Coronary artery (tissue), 2 donors: ENCODE data around the gene ANXA7.

Source experiments
- DNase-seq: peaks from one replicate; pipeline ENCODE4 v3.0.0-alpha.2; 2017; ENCODE audit warnings: low spot score
- H3K27ac ChIP-seq, 2 donors: fragments of 200-600 bp; sonication (generic); one replicate each; pipeline ENCODE4 v1.5.1; 2016 to 2019
- H3K4me3 ChIP-seq: fragments of 200-600 bp; sonication (generic); 2 replicates; pipeline ENCODE4 v1.5.1; 2016; ENCODE audit warnings: mild to moderate bottlenecking, moderate library complexity
- TF ChIP-seq, protein P1 (sequence below): fragments of 200-600 bp; sonication (generic); IDR thresholded peaks from one replicate; pipeline ENCODE4 v1.5.1; 2019; ENCODE audit warnings: antibody characterized with exemption

ANXA7 gene

DNA sequence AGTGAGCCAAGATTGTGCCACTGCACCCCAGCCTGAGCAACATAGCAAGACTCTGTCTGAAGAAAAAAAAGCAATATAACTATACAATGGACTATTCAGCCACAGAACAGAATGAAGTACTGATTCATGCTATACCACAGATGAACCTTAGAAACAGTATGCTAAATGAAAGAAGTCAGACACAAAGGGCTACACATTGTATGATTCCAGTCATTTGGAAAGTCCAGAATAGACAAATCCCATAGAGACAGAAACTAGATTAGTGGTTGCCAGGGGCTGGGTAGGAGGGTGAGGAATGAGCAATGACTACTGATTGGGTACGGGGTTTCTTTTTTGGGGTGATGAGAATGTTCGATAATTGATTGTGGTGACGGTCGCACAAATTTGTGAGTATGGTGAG is 45.6 kb downstream of the ANXA7 start:
- DNase-seq, result no peak
- TF ChIP-seq, protein P1, sequence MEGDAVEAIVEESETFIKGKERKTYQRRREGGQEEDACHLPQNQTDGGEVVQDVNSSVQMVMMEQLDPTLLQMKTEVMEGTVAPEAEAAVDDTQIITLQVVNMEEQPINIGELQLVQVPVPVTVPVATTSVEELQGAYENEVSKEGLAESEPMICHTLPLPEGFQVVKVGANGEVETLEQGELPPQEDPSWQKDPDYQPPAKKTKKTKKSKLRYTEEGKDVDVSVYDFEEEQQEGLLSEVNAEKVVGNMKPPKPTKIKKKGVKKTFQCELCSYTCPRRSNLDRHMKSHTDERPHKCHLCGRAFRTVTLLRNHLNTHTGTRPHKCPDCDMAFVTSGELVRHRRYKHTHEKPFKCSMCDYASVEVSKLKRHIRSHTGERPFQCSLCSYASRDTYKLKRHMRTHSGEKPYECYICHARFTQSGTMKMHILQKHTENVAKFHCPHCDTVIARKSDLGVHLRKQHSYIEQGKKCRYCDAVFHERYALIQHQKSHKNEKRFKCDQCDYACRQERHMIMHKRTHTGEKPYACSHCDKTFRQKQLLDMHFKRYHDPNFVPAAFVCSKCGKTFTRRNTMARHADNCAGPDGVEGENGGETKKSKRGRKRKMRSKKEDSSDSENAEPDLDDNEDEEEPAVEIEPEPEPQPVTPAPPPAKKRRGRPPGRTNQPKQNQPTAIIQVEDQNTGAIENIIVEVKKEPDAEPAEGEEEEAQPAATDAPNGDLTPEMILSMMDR, result no peak
- Histone ChIP-seq H3K4me3 (no peak overlapping the region), H3K27ac (no peak overlapping the region)

DNA sequence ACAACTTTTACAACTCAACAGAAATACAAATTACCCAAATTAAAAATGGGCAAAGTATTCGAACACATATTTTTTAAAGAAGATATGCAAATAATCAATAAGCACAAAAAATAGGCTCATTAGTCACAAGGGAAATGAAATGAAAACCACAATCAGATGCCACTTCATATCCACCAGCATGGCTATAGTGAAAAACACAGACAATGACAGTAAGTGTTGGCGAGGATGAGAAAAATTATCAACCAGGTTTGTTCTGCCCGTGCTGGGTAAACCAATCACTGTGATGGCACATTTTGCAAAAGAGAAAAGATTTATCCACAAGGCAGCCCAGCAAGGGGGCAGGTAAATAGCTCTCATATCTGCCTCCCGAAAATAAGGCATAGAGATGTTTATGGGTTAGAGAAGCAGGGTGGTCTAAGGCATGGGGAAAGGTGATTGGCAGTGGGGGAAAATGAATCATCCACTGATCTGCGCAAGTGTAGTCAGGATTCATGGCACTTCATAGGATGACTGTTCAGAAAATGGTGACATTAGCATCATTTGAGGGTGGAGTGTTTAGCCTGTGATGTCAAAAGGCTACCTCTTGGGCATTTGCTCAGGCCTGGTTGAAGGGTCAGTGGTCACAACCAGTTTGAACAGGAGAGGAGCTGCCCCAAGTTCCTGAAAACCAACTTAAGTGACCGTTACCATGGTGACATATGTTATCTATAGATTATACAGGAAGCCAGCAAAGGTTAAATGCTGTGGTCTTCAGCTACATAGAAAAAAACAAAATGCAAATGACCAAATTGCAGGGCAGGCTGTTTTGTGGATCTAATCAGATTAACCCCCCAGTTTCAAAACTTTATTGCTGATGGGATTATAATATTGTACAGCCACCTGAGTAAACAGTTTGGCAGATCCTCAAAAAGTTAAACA is 47.2 kb downstream of the ANXA7 start:
- DNase-seq, result no peak
- Histone ChIP-seq H3K4me3 (no peak overlapping the region), H3K27ac (no peak overlapping the region)
- TF ChIP-seq, protein P1, result no peak

DNA sequence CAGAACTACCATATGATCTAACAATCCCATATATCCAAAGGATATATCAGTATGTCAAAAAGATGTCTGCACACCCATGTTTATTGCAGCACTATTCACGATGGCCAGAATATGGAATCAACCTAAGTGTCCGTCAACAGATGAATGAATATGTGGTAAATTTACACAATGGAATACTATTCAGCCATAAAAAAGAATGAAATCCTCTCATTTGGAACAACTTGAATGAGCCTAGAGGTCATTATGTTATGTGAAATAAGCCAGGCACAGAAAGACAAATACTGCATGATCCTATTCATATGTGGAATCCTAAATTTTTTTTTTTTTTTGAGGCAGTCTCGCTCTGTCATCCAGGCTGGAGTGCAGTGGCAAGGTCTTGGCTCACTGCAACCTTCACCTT is 48.9 kb downstream of the ANXA7 start:
- TF ChIP-seq, protein P1, result no peak
- DNase-seq, result no peak
- Histone ChIP-seq H3K27ac (no peak overlapping the region), H3K4me3 (no peak overlapping the region)

DNA sequence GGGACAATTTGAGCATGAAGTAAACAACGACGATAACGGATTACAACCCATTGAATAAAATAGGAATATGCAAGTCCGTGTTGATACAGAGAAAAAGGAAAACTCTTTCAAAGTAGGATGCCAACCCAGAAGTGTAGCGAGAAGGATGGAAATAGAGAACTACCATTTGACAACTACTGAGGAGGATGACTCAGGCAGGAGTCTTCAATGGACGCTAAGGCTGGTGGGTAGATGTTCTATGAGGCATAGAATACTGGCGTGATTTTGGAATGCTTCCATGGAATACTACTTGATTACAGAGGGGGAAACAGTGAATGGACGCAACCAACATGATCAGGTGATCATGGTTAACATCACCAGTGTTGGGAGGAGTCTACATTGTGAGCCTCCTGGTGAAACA is 54.4 kb downstream of the ANXA7 start:
- no peak overlapping the region for H3K27ac ChIP-seq
- DNase-seq, result no peak
- TF ChIP-seq, protein P1, result no peak
- no peak overlapping the region for H3K4me3 ChIP-seq

DNA sequence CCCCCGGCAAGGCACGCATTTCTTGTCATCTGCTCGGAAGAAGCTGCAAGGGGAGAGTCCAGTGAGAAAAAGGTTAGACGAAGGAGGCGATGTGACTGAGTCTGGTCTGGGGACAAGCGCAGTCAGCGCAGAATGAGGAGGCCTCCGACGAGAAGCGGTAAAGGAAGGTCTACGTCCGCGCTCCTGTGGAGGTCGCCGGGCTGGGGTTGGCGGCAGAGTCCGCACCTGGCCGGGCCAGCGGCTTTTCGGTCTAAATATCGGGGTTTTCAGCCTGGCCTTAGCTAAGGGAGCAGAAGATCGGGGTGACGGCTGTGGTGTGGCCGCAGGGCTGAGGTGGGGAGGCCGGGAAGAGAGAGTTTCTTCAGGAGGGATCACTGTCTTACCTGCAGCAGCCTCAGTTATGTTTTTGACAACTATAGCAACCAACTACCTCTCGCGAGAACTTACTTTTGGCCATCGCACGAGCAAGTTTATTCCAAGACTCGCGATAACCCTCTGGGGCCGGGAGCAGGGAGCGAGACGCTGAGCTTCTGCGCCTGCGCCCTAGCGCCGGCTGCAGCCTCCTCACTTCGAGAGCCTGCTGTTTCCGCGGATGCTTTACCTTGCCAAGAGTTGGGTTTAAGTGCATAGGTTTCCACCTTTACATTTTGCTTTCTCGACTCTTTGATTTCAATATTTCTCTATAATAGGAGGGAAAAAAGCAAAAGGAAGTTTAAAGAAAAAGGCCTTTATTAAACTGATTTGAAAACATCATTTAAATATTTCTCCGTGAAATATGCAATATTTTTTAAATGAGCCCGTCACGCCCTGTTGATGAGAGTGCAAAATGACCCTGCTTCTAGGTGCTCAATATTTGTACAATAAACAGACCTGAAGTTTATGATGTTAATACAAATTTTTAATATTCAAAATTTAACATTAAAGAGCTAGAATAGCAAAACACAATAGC is 55.3 kb downstream of the ANXA7 start, which contains the start of gene CFAP70:
TSS of gene CFAP70 (minus strand) at position 534 of the 949 bp plus-strand sequence. CDS start 4,068 bp downstream, outside the sequence.
- TF ChIP-seq, protein P1, result no peak
- peak within 1 kb of the TSS; percentile 42 to 55 for H3K27ac ChIP-seq
- peak; percentile 93 for DNase-seq
- peak within 1 kb of the TSS; percentile 80 for H3K4me3 ChIP-seq

DNA sequence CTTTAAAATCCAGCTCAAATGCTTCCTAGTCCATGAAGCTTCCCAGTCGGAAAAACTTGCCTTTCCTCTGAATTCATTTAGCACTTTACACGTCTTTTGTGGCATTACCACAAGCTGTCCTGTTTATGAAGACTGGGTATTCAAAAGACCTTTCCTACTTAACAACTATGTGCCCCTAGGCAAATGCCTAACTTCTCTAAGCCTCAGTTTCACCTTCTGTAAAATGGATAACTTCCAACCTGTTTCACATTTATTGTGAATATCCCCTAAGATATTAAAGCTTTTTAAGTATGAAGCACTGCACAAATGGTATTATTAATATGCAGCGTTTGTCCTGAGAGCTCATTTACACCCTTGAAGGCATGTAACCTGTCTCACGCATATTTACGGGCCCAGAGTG is 56.0 kb downstream of the ANXA7 start:
- no peak overlapping the region for H3K27ac ChIP-seq
- DNase-seq, result no peak

More for the DNA sequence above, 56.0 kb downstream of the ANXA7 start:
- TF ChIP-seq, protein P1, result no peak
- H3K4me3 ChIP-seq, result peak overlapping the region; percentile 80
